ENCODE results near the gene CCDC24.
A peak's percentile ranks its signal among the peaks of the same experiment; 100 is the strongest.

CCDC24 gene

DNA sequence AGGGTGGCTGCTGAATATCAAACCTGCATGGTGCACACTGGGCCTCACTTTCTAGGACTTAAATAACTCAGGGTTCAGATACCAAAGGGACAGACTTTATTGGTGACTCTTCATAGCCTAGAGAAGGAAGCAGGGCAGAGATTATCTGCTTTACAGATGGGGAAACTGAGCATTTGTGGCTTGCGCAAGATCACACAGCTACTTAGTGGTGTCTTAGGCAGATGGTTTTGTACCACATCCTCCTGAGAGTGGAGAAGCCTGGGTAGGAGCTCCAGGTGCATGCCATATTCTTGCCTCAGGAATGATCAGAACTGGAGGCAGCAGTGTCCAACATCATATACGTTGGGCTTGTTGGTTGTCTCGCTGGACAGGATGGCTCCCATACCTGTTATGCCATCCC is 28.4 kb upstream of the CCDC24 start:
- DNase-seq (ENCODE audit: low spot score) = no peak

- DNase-seq (ENCODE audit: low spot score) = no peak
Measured at GRCh38 chr1:43963890-43964289, 27.5 kb upstream of the CCDC24 start.

- no peak for DNase-seq (ENCODE audit: low spot score)
Measured at GRCh38 chr1:43965316-43965715, 26.1 kb upstream of the CCDC24 start.

DNA sequence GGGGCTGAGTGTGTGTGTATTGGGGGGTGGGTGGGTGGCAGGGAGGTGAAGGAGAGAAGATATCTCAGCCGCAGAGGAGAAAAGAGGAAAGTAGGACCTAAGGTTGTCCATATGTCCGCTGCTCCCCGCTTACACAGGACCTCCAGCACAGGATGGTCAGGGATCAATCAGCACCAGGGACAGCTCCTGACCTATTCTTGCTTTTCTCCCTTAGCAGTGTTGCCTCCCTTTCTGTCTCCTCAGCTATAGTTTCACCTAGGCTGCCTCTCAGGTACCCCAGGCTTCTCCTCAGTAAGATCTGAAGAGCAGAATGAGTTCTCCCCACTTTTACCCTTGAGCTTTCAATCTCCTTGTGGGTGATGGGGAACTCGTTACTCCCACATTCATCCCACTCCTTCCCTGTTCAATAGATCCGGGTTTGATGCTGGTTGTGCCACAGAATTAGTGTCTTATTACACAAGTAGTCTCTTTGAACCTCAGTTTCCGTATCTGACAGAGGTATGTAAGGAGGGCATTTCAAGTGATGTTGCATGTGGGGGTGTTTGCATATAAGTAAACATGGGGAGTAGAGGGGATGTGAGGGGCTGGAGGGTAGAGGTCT is 23.0 kb upstream of the CCDC24 start:
- no peak for DNase-seq (ENCODE audit: low spot score)

- DNase-seq (ENCODE audit: low spot score) = no peak
Measured at GRCh38 chr1:43969416-43969745, 22.0 kb upstream of the CCDC24 start.

DNA sequence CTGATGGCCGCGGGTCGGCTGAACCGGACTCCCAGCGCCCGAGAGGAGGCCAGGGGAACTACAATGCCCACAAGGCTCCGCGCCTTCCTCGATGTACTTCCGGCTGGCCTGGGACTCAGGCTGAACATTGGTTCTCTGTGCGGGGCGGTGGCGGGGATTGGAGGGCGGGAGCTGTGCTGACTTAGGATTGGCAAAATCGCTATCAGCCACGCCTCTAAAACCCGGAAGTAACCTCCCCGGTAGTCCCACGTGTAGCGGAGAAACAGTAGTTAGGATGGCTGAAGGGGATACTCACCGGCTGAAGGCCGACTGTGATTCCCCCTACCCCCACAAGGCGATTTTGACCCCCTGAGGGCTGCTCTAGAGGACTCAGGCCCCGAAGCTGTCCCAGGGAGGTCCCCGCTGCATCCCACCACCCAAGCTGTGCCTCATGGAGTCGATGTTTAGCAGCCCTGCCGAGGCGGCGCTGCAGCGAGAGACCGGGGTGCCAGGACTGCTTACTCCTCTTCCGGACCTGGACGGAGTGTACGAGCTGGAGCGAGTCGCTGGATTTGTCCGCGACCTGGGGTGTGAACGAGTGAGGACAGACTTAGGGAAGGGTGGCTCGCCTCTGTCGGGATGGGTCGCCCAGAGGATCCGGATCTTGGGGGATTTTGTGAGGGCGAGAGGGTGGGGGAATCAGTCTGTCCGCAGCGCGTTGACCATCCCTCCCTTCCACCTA is 21.5 kb upstream of the CCDC24 start, which contains the start of gene DPH2:
TSS of gene DPH2 (plus strand) at position 265 of the 721 bp plus-strand sequence. CDS start at position 431, 166 bp downstream.
- peak; percentile 95 for DNase-seq (ENCODE audit: low spot score)

DNA sequence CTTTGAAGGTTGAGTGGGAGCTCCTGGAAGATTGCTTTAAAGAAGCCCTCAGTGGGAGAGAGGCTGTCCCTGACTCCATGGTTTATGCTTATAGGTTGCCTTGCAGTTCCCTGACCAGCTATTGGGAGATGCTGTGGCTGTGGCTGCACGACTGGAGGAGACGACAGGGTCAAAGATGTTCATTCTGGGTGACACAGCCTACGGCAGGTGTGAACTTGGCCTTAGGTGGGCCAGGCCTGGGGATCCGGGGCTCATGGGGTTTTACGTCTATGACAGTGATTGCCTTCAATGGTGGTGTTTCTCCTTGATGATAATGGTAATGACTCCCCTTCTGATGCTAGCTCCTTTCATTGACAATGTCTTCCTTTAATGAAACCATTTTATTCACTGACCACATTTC is 20.9 kb upstream of the CCDC24 start:
- no peak for DNase-seq (ENCODE audit: low spot score)

DNA sequence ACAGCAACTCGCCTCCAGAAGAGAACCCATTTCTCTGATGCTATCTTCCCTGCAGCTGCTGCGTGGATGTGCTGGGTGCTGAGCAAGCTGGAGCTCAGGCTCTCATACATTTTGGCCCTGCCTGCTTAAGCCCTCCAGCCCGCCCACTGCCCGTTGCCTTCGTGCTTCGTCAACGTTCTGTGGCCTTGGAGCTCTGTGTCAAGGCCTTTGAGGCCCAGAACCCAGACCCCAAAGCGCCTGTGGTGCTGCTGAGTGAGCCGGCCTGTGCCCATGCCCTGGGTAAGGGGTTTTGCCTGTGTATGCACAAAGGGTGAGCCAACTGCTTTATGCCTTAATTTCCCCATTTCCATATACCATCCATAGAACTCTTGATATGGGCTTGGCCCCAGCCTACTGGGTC is 20.5 kb upstream of the CCDC24 start:
- DNase-seq (ENCODE audit: low spot score) = no peak

- no peak for DNase-seq (ENCODE audit: low spot score)
Measured at GRCh38 chr1:43971336-43971980, 19.9 kb upstream of the CCDC24 start.

DNA sequence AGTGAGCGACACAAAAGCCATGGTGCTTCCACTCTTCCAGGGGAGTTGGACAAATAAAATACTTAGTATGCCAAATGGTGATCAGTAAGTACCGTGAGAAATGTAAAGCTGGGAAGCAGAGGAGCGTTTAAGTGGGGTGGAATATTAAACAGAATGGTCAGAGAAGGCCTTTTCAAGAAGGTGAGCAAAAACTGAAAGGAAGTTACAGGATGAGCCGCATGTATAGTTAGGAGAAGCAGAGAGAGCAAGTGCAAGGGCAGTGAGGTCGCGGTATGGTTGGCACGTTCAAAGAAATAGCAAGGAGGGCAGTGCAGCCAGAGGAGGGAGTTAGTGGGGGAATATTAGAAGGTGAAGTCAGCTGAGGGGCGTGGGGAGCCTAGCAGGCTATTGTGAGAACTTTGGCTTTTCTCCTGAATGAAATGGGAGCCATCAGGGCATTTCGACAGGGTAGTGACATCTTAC is 17.4 kb upstream of the CCDC24 start:
- no peak for DNase-seq (ENCODE audit: low spot score)

DNA sequence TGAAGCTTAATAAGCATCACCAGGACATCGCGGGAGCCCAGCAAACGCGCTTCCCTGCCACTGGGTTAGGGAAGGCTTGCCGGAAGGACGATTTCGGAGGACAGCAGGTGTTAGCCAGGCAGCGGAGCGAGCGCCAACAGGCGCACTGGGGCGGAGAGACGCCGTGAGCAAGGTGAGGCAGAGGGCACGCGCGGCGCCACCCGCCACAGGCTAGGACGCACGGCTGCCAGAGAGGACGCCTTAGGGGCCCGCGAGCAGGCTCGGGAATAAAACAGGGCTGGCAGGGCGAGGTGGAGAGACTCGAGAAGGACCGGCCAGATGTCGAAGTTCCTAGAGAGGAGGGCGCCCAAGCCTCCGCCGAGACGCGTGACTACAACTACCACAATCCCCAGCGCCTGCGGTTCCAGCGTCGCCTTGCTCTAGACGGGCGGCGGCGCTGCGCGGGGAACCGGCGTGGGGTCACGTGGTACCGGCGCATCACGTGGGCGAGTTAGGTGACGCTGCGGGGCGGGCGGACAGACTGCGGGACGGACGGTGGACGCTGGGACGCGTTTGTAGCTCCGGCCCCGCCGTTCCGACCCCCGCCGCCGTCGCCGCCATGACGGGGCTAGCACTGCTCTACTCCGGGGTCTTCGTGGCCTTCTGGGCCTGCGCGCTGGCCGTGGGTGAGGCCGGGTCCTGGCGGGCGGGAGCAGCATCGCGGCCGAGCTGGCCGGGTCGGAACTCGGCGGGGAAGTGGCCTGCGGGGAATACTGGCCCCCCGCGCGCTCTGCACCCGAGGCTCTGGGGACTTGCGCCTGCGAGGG is 16.8 kb upstream of the CCDC24 start, which contains the start of gene ATP6V0B:
TSS of gene ATP6V0B (plus strand) at position 518 of the 806 bp plus-strand sequence. CDS start at position 599, 81 bp downstream.
- DNase-seq (ENCODE audit: low spot score) = peak; percentile 90

DNA sequence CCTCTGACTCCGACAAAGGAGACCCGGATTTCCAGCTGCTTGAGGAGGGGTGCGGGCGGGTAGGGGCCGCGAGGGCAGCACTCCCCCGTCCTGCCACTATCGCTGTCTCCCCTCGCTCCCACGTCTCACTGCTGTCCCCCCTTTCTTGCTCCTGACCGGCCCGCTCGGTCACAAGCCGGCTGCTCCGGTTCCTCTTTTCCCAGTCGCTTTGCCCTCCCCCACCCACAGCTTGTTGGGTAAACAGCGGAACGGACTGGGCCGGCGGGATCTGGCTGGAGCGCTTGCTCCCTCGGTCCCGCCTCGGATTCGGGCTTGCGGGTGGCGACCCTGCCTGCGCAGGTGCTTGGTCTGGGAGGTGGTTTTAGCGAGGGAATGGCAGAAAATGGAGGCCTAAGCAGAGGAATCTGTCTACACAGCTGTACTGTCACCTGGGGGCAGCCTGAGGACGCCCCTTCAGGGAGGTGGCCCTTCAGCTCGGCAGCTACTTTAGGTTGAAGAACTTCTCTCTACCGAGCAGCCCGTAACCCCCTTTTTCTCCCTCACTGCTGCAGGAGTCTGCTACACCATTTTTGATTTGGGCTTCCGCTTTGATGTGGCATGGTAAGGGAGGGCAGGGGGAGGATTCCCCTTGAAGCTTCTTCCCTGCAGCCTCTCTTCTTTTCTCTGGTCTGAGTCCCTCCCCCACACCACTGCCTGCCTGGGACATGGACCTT is 16.0 kb upstream of the CCDC24 start:
- DNase-seq (ENCODE audit: low spot score) = peak; percentile 44

DNA sequence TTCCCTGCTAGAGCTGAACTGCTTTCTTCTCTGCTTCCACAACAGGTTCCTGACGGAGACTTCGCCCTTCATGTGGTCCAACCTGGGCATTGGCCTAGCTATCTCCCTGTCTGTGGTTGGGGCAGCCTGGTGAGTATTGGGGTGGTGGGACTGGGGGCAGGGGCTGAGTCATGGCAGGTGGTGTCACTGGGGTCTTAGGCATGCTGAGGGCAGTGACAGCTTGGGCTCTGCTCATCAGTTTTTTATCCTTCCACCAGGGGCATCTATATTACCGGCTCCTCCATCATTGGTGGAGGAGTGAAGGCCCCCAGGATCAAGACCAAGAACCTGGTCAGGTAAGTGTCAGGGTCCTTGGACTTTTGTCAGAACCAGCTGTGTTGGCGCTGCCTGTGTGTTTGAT is 15.4 kb upstream of the CCDC24 start:
- no peak for DNase-seq (ENCODE audit: low spot score)

DNA sequence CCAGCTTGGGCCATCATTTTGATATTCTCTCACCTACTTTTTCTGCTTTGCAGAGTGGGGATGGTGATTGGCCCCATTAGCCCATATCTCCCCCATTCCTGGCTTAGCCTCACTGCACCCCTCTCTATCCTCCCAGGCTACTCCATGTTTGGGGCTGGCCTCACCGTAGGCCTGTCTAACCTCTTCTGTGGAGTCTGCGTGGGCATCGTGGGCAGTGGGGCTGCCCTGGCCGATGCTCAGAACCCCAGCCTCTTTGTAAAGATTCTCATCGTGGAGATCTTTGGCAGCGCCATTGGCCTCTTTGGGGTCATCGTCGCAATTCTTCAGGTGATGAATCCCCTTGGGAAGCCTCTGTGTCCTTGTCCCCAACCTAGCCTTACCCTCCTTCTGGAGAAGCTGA is 14.5 kb upstream of the CCDC24 start:
- DNase-seq (ENCODE audit: low spot score) = no peak

DNA sequence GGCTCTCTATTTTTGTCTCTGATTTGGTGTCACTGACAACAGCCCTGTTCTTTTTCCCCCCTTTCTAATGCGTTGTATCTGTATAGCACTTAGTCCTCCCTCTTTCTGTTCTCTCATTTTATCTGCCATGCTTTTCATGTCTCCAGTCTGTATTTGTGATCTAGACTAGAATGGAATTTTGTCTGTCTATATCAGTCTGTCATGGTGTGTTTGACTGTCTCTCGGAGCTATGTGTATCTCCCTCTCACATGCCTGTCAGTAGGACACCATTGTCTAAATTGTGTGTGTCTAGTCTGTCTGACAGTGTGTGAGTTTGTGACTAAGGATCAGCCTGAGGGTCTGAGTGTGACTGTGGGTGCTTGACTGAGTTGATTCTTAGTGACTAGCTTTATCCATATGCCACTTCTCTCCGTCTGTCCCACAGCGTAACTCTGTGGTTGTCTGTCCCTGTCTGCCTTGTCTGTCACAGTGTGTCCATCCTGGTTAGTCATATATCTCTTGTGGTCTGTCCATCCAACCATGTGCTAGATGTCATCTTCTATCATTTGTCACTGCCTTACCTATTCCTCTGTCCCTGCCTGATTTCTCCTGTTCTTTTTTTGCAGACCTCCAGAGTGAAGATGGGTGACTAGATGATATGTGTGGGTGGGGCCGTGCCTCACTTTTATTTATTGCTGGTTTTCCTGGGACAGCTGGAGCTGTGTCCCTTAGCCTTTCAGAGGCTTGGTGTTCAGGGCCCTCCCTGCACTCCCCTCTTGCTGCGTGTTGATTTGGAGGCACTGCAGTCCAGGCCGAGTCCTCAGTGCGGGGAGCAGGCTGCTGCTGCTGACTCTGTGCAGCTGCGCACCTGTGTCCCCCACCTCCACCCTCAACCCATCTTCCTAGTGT is 13.8 kb upstream of the CCDC24 start:
- no peak for DNase-seq (ENCODE audit: low spot score)

- no peak for DNase-seq (ENCODE audit: low spot score)
Measured at GRCh38 chr1:43978264-43978550, 13.2 kb upstream of the CCDC24 start.

DNA sequence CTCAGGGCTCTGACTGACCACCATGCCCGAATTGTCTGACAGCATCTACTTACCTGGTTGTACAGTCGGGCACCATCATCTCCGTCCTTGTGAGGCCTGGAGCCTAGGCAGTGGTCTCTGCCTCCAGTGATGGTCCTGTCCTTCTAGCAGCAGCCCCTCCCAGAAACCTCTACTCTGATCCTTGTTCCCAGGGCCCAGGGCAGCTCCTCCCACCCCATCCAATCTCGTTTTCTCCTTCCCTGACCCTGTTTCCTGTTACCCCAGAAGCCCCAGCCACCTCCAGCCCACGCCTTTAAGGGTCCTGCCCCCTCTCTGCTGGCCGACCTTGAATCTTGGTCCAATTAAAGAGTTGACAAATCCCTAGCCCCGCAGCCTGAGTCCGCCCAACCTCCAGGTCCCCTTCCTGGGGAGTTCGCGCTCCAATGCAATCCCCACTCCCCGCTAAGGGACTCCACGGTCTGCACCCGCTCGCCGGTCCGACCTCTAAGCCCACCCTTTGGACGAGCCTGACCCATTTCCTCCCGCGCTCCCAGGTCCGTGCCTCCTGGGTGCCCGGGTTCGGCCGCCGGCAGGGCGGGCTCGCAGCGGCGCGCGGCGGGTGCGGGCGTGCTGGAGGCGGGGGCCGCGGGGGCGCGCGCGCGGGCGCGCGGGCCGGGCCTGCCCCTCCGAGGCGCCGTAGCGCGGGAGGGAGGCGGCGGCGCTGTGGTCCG is 12.7 kb upstream of the CCDC24 start, which contains the start of gene B4GALT2:
TSS of gene B4GALT2 (plus strand) at position 660 of the 710 bp plus-strand sequence. CDS start 1,951 bp downstream, outside the sequence.
- DNase-seq (ENCODE audit: low spot score) = no peak

GRCh38 chr1:43979261-43979527 is 12.2 kb upstream of the CCDC24 start:
- DNase-seq (ENCODE audit: low spot score) = no peak

DNA sequence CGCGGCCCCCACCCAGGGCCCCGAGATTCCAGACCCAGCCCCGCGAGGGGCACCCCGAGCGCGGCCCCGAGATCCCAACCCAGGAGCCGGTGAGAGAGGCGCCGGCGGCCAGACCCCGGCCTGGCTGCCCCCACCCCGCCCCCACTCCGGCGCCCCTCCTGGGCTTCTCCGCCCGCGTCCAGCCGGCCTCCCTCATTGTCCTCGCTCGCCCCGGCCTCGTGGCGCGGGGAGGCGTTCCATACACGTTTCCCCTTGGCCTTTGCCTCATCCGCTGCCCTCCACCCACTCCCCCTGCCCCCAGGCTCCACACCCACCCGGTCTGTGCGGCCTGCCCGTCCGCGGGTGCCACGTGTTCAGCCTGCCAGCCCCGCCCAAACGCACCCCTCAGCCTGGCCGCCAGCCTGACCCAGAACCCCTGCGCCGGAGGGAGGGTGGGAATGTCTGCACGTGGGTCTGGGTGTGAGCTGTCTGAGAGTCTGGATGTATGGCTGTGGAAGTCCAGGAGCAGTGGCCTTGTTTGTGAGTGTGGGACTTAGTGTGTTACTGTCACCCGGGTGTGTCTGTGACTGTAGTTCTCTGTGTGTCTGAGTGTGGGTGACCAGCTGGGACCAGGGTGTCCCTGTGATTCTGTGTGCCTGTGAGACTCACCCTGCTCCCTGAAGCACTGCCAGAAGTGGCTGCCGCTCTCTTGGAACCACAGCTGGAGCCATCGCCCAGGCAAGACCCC is 11.7 kb upstream of the CCDC24 start:
- no peak for DNase-seq (ENCODE audit: low spot score)

Data from CD4-positive, alpha-beta T cell treated with Interleukin-6 at 100 ng/mL for 8 hours (primary cell).